Body of pancreas (tissue), 4 donors: ENCODE results near the gene DPP7. TPM values are rescaled to one million over a fixed set of nuclear protein-coding genes. Genes with fewer than 3 reads are reported as not detected.

Source experiments
- ATAC-seq: fragments of 150-250 bp; one replicate; pipeline ENCODE4 v1.9.1; 2016
- DNase-seq, 4 donors: peaks; one replicate each; pipeline ENCODE4 v3.0.0-alpha.2; 2019
- H3K27ac ChIP-seq, 4 donors: fragments of 200-600 bp; sonication (generic); 1 replicate in 3 of 4; 2 replicates in 1 of 4; pipeline versions ENCODE4 v1.5.1 to v1.6.1; 2016 to 2019; ENCODE audit warnings: mild to moderate bottlenecking in 1 of 4, mixed read lengths in 1 of 4, moderate library complexity in 1 of 4
- H3K27me3 ChIP-seq, 2 donors: fragments of 200-600 bp; sonication (generic); one replicate each; pipeline ENCODE4 v1.6.0; 2016; ENCODE audit warnings: mild to moderate bottlenecking in 1 of 2
- H3K36me3 ChIP-seq, 2 donors: fragments of 200-600 bp; sonication (generic); replicated peaks in 1 of 2; 2 replicates each; pipeline ENCODE4 v1.5.1; 2016; ENCODE audit warnings: low read depth in 2 of 2; ENCODE audit not compliant: insufficient read depth in 1 of 2
- H3K4me1 ChIP-seq: fragments of 200-600 bp; sonication (generic); one replicate; pipeline ENCODE4 v1.6.0; 2016
- H3K4me3 ChIP-seq, 2 donors: fragments of 200-600 bp; sonication (generic); 1 replicate in 1 of 2; 2 replicates in 1 of 2; pipeline ENCODE4 v1.5.1; 2016 to 2019
- H3K9me3 ChIP-seq, 3 donors: fragments of 200-600 bp; sonication (generic); 1 replicate in 2 of 3; 2 replicates in 1 of 3; pipeline ENCODE4 v1.5.1; 2016
- POLR2A ChIP-seq, 3 donors: fragments of 450-650 bp; IDR thresholded peaks; one replicate each; pipeline ENCODE4 v1.6.1; 2016; ENCODE audit warnings: antibody characterized with exemption in 3 of 3, mild to moderate bottlenecking in 2 of 3
- WGBS, 2 donors: methylation state at CpG; one replicate each; pipeline ENCODE4 v1.1.5; 2017; 5-methylcytosine and 5-hydroxymethylcytosine counted together
- intact Hi-C: fragments of 100-400 bp; cut with DNase I; formaldehyde crosslinking; loops from one replicate; pipeline ENCODE4 v1.15.1; 2023
- total RNA-seq, 2 donors: library from RNA; depleted of rRNA; stranded (reverse); fragments of >200 nt; gene quantifications; one replicate each; pipeline ENCODE4 v1.1.0, GENCODE V29; 2016
- TF ChIP-seq, protein P1 (sequence below), 7 experiments: fragments of 450-650 bp in 4 of 7; fragments of 200-600 bp in 3 of 7; sonication (generic) in 3 of 7; IDR thresholded peaks; one replicate each; pipeline ENCODE4 v1.5.1; 2016 to 2019; ENCODE audit warnings: antibody characterized with exemption in 7 of 7

The DPP7 gene
- total RNA-seq, 2 donors from 2014 or later, result 137 to 171 TPM

DNA sequence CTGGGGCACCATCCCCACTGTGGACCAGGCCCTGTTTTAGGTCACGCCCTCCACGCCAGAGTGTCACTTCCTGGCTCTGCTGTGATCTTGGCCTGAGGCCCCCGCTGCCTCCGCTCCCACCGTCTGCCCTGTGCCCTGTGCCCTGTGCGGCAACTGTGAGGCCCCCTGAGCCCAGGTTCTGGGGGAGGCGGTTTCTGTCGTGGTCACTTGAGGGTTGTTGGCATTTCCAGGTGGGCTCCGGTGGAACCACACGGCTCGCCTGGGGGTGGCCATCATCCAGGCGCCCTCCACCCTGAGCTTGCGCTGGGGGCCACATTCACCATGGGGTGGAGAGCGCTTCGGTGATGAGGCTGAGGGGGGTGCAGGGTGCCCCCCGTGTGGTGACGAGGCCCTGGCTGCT, 6.6 kb downstream of the DPP7 start:
- intact Hi-C loops, result no loop called here
- ATAC-seq, result no peak
- Histone ChIP-seq H3K27ac (no peak overlapping the region), H3K4me1 (no peaks in the 10 kb centered on the region), H3K36me3 (peaks cover 0 to 14% of the 10 kb centered on the region in 2 donors), H3K9me3 (no peaks in the 10 kb centered on the region), H3K4me3 (no peak overlapping the region), H3K27me3 (no peaks in the 10 kb centered on the region)
- 83 to 96% methylated on average over 4 to 12 of the region's 17 CpGs for WGBS, 2 donors
- DNase-seq, result no peak
- TF ChIP-seq, protein P1, sequence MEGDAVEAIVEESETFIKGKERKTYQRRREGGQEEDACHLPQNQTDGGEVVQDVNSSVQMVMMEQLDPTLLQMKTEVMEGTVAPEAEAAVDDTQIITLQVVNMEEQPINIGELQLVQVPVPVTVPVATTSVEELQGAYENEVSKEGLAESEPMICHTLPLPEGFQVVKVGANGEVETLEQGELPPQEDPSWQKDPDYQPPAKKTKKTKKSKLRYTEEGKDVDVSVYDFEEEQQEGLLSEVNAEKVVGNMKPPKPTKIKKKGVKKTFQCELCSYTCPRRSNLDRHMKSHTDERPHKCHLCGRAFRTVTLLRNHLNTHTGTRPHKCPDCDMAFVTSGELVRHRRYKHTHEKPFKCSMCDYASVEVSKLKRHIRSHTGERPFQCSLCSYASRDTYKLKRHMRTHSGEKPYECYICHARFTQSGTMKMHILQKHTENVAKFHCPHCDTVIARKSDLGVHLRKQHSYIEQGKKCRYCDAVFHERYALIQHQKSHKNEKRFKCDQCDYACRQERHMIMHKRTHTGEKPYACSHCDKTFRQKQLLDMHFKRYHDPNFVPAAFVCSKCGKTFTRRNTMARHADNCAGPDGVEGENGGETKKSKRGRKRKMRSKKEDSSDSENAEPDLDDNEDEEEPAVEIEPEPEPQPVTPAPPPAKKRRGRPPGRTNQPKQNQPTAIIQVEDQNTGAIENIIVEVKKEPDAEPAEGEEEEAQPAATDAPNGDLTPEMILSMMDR (IDR thresholded peaks at IDR 0.05), result no peak
- no peak for TF ChIP-seq POLR2A (IDR thresholded peaks at IDR 0.05)

DNA sequence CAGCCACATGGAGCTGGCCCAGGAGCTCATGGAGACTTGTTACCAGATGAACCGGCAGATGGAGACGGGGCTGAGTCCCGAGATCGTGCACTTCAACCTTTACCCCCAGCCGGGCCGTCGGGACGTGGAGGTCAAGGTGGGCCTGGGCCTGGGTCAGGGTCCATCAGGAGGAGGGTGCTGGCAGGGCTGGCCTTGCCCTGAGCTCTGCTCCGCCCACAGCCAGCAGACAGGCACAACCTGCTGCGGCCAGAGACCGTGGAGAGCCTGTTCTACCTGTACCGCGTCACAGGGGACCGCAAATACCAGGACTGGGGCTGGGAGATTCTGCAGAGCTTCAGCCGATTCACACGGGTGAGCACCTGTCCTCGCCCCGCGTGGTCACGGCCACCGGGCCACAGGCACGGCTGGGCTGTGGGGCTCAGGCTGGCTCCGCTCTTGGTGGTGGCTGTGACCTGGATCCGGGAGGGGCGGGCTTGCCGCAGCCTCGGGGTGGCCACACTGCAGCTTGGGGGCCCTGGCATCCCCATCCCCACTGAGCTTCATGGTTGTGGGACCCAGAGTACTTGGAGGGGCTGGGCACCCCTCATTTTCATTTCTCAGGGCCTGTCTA, 7.1 kb downstream of the DPP7 start:
- 94 to 100% methylated on average over 2 to 24 of the region's 27 CpGs for WGBS, 2 donors
- no peaks in the 10 kb centered on the region for H3K9me3 ChIP-seq
- H3K4me3 ChIP-seq, result no peak overlapping the region
- H3K36me3 ChIP-seq, result peaks cover 0 to 17% of the 10 kb centered on the region in 2 donors
- ATAC-seq (no peak), DNase-seq (no peak)
- H3K27ac ChIP-seq, result no peak overlapping the region
- H3K4me1 ChIP-seq, result no peaks in the 10 kb centered on the region
- intact Hi-C loops, result no loop called here
- TF ChIP-seq POLR2A (IDR thresholded peaks at IDR 0.05), result no peak
- TF ChIP-seq, protein P1 (IDR thresholded peaks at IDR 0.05), result no peak
- no peaks in the 10 kb centered on the region for H3K27me3 ChIP-seq

DNA sequence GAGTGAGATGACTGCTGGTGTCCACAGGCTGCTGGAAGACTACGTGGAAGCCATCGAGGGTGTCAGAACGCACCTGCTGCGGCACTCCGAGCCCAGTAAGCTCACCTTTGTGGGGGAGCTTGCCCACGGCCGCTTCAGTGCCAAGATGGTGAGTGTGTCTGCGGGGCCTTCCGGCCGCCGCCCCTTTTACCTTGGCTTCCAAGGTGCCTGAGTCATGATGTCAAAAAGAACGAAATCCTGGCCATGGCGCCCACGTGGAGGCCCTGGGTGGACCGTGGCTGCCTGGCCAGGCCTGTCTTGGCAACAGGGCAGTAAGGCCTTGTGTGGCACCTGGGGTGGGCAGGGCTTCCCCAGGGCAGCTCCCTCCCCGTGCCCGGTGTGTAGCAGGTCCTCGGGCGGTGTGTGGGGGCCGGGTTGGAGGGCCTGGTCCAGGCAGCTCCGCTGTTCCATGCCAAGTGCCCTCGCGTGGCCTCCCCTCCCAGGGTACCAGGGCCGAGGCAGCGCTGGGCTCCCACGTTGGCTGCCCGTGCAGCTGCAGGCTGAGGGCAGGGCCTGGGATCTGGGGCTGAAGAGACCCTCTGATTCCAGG, 7.8 kb downstream of the DPP7 start:
- Histone ChIP-seq H3K4me3 (no peak overlapping the region), H3K4me1 (no peaks in the 10 kb centered on the region), H3K9me3 (no peaks in the 10 kb centered on the region), H3K27ac (no peak overlapping the region), H3K36me3 (peaks cover 7 to 24% of the 10 kb centered on the region in 2 donors), H3K27me3 (no peaks in the 10 kb centered on the region)
- WGBS, 2 donors, result 89 to 97% methylated on average over 11 to 24 of the region's 27 CpGs
- no peak for TF ChIP-seq POLR2A (IDR thresholded peaks at IDR 0.05)
- TF ChIP-seq, protein P1 (IDR thresholded peaks at IDR 0.05), result no peak
- ATAC-seq (no peak), DNase-seq (no peak)
- intact Hi-C loops, result no loop called here

DNA sequence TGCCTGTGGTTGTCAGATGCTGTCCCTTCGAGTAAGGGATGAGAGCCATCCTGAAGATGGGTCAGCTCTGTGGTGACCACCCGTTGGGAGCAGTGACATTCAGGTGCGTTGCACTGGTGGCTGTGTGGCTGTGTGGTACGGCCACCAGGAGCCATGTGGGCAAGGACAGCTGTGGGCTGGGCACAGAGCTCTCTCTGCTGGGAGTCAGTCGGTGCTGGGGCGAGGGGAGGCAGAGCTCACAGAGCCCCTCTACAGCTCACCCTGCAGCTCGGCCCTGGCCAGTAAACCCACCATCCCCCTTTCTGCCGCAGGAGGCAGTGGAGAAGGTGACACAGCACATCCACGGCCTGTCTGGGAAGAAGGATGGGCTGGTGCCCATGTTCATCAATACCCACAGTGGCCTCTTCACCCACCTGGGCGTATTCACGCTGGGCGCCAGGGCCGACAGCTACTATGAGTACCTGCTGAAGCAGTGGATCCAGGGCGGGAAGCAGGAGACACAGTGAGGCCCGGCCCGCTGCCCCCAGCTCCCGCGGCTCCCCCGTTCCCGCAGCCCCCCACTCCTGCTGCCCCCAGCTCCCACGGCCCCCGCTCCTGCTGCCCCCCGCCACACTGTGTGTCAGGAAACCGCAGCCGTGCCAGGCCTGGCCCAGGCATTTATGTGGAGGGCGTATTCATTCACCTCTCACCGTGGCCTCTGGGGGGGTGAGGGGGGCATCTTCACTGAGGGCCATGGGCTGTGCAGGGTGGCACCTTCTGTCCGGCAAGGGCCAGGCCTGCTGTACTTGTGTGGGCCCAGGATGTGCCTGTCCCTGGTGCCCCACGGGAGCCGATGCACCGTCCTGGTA, 8.5 kb downstream of the DPP7 start:
- H3K9me3 ChIP-seq, result no peaks in the 10 kb centered on the region
- WGBS, 2 donors, result 93 to 94% methylated on average over 13 to 29 of the region's 31 CpGs
- ATAC-seq (no peak), DNase-seq (no peak)
- no peak overlapping the region for H3K27ac ChIP-seq
- H3K27me3 ChIP-seq, result no peaks in the 10 kb centered on the region
- no peak overlapping the region for H3K4me3 ChIP-seq
- no peaks in the 10 kb centered on the region for H3K4me1 ChIP-seq
- no peak for TF ChIP-seq POLR2A (IDR thresholded peaks at IDR 0.05)
- TF ChIP-seq, protein P1 (IDR thresholded peaks at IDR 0.05), result no peak
- intact Hi-C loops, result no loop called here
- peaks cover 9 to 30% of the 10 kb centered on the region in 2 donors for H3K36me3 ChIP-seq
